HG03432 (cell line): ENCODE measurements around the gene SLC39A1.

Source experiments
- ATAC-seq: cut with Tn5 transposase; IDR thresholded peaks from one replicate; pipeline ENCODE4 v1.9.1; 2021; ENCODE audit warnings: mild to moderate bottlenecking, moderate library complexity; ENCODE audit not compliant: unreplicated experiment

Gene SLC39A1

DNA sequence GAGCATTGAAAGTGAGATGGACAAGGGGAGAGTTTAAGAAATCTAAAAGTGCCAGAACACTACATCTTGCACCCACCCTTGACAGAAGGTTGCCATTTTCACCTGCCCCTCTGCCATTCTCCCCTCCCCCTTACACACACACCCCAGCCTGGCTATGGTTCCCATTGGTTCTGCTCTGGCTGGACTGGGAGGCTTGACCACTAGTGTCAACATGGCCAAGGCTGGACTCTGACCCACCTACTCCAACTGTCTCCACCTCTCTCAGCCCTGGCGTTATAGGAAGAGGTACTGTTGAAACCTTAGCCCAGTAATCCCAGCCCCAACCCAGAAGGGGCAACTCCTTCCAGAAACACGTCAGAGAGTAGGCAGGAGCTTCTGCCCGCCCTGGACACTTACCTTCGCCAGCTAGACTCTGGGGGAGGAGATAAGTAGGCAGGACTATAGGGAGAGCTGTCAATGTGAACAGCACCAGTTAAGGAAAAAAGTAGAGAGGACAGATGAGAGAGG lies 9.4 kb downstream of the SLC39A1 start:
- ATAC-seq, result no peak

DNA sequence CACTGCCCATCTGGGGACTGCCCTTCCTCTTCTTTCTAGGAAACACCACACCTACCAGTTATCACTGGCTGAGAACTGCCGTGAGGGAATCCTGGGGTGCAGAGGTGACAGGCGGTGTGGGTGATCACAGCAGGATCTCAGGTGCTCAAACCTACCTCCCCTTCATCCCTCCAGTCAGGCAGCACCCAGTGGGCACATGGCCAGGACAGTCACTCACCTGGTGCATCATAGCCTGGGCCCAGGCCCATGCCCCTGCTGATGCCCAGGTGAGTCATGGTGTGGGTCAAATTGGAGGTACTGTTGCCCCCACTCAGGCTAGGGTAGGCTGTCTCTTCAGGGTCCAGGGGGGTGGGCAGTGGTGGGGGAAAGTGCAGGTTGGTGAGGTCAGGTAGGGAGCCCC lies 11.5 kb downstream of the SLC39A1 start:
- no peak for ATAC-seq

DNA sequence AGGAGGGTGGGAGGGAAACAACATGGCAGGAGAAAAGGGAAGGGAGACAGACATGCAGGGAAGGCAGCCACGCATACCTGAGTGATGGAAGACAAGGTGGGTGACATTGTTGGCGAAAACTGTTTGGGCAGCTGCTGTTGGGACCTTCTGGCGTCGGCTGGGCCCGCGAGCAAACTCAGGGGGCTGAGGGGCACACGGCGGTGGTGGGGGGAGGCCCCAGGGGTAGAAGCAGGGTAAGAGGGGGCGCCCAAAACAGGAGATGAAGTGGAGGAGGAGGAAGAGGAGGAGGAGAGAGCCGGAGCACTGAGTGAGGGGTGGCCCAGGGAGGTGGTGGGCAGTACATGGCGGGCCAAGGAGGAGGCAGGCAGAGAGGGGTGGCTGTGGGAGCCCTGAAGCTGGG lies 12.2 kb downstream of the SLC39A1 start:
- no peak for ATAC-seq

DNA sequence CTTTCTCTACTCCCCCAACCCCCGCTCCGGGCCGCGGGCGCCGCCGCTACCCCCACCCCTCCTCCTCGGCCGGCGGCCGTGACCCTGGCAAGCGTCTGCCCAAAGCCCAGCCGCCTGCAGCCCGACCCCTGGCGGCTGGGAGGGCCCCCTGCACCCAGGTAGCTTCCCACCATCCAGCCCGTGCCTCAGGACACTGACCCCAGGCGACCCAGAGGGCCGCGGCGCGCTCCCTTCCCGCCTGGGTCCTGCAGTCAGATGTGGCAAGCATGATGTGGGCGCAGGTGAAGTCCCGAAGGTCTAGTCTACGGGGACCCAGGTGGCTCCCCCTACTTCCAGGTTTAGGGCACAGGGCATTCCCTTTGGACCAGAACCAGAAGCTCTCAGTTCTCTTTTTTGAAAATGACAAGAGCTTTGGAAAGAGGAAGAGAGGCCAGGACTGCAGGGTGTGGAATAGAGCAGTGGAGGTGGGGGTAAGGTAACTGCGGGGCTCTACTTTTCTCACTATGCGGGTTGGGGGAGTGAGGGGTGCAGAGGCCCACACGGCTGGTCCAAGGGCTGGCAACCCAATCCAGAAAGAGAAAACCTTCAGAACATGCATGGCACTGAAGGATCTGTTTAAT lies 16.6 kb downstream of the SLC39A1 start, which contains the start of gene DENND4B:
Gene DENND4B (minus strand): TSS at position 97 of the 620 bp plus-strand sequence. CDS start 2,344 bp downstream, outside the sequence.
- peak; percentile 73 for ATAC-seq

DNA sequence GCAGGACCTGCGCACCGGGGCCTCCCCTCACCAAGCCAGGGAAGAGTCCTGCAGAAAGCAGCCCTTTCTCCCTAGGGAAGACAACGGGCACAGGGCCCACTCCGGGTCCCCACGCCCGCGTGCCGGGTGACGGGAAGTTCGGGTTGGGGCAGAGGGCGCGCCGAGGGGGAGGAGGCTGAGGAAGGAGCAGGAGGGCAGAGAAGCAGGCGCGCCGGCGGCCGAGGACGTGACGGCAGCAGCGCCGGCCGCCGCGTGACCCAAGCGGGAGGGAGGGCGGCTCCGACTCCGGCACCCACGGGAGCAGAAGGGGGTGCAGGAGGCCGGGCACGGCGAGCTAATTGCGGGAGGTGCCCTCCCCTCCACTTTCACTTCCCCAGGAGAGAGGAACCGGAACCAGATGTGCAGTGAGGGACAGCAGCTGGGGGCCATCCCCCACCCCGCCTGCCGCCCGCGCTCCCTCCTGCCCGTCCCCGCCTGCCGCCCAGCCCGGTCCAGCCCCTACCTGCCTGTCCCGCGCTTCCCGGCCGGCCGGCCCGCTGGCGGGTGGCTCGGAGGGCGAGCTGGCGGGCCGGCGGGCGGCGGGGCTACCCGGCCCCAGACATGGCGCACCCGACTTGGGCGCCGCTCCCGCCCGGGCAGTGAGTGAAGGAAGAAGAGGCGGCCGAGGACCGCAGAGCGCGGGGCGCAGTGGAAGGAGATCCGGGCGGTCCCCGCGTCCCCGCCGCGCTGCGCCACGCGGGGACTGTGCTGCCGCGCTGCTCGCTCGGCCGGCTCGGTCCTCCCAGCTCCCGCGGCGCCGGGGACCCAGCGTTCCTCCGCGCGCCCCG lies 17.3 kb downstream of the SLC39A1 start:
- peak; percentile 71 for ATAC-seq

DNA sequence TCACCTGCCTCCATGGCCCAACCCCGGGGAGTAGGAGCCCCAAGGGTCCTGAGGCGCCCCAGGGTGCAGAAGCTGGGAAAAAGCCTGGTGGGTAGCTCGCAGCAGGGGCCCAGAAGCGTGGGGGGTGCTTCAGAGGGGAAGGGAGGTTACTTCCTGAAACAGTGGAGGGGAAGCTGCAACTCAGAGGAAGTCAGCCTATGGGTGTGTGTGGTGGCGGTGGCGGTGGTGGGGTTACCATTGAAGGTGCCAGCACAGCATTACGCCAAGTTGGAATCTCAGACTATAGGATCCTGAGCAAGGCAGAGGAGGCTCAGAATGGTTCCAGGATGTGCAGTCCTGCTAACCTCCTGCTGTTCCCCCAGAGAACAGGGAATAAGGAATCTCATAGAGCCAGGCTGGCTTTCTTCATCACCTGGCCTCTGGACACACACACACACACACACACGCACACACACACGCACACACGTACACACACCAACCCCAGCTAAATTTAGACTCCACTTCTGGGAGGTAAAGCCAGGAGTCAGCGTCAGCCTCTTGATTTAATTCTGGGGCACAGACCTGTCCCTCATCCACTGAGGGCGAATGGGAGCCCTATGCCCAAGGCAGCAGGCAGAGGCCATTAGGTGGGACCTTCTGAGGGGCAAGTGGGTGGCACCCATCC lies 18.1 kb downstream of the SLC39A1 start:
- ATAC-seq, result peak; percentile 29

DNA sequence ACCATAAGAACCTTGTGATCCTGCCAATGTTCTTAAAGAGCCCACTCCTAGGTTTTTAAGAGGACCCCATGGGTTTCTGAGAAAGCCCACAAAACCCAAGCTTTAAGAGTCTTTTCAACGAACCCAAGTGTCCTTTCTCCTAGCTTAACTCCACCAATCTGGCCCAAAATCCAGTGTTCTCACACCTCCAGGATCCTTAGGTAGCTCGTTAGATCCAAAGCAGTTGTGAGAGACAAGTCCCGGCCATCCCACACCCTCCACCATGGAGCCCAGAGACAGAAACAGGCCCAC lies 18.6 kb downstream of the SLC39A1 start:
- no peak for ATAC-seq

DNA sequence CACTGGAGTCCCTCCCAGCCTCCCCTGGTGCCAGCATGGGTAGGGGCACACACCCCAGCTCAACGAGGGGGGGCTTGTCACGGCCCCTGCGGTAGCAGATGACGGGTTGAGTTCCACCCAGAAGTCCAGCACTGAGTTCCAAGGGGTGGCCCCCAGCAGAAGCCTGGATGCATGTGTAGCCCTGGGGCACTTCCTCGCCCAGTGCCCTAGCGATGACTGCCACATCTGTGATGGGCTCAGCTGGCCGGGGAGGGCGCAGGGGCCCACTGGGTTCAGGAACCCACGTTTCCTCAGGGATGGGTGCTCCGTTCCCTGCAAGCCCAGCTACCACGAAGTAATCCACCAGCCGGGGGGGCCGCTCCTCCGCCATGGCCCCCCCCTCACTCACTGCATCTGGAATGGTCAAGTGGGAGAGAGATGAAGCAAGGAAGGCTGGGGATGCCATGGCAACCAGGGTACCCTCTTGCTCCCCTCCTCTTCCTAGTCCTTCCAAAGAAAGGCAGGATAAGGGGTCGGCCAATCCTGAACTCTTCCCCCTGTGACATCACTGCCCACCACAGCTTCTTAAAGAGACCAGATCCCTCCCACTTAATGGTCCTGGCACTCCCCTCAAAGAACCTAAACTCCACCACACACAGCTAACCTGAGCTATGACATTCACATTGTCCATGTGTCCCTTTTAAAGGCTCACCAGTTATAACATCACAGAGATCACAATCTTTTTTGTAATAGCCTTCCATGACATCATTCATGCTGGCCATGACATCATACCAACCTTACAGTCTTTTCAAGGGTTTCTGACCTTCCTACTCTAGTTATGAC lies 19.1 kb downstream of the SLC39A1 start:
- ATAC-seq, result no peak

DNA sequence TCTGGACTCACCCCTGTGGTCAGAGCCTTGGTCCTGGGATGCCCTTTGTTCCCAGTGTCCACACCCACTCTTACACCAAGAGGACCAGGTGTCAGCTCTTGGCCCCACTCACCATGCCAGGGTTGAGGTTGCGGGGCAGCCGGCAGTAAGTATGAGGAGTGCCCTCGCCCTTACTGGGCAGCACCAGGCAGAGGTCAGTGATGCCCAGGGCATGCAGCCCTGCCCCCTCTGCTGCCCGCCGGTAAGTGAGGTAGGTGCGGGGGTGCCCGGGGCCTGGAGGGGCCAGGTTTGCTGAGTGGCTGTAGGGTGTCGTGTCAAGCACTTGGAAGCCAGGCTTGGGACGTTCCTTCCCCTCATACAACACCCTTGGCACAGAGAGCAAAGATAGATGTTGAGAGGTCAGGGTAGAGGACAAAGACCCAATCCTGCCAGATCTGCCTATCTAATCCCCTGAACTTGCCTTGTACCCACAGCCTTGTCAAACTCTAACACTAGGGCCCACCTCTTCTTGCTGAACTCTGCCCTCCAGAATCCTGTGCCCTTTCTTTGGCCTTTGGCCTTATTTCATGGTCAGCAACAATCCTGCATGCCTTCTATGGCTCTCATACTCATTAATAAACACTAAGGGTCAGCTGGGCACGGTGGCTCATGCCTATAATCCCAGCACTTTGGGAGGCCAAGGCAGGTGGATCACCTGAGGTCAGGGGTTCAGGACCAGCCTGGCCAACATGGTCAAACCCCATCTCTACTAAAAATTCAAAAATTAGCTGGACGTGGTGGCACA lies 20.4 kb downstream of the SLC39A1 start:
- no peak for ATAC-seq

DNA sequence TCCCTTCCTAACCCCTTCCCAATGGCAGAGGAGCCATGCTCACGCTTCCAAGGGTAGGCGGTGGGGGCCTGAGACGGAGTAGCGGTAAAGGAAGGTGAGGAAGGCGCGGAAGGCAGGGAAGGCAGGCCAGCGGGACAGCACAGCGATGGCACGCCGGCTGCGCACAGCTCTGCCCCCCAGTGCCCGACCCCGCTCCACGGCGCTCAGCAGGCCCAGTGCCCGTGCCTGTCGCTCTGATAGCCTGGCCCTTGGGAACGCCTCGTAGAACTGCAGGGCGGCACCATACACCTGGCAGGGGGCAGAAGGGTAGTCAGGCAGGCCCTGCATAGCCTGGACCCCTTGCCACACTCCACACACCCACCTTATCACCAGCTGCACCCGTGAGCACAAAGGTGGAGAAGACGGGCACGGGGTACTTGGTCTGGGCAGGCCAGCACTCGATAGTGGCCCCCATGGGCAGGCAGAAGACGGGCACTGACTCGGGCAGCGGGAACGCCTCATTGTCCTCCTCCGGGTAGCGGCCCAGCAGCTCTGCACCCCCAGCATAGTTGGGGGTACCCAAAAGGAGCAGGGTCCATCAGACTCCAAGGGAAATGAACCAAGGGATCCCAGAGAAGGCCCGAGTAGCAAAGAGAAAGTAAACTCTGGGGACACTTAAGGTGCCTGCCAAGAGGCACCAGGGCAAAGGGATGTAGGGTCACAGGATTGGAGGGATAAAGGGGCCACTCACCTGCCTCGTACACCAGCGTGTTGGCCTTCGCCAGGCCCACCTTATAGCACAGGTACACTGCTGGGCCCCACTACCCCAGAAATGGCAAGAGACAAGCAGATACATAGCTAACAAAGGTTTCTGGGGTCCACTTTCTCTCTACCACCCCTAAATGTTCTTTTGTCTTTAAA lies 21.3 kb downstream of the SLC39A1 start:
- ATAC-seq, result no peak

DNA sequence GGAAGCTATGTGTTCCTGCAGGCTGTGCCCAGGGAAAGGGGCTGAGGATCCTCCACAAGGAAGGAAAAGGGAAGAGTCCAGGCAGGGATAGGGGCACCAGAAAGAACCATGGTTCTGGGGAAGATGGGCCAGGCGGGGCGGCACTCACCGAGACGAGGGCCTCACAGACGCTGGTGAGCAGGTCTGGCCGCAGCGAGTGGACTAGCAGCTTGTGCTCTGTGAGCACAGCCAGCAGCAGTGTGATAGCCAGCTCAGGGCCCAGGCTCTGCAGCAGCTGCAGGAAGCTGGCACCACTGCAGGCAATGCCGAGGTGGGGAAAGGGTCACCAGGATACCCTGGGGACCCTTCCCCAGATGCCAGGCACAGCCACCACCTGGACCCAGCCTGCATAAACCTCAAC lies 22.6 kb downstream of the SLC39A1 start:
- ATAC-seq, result no peak

DNA sequence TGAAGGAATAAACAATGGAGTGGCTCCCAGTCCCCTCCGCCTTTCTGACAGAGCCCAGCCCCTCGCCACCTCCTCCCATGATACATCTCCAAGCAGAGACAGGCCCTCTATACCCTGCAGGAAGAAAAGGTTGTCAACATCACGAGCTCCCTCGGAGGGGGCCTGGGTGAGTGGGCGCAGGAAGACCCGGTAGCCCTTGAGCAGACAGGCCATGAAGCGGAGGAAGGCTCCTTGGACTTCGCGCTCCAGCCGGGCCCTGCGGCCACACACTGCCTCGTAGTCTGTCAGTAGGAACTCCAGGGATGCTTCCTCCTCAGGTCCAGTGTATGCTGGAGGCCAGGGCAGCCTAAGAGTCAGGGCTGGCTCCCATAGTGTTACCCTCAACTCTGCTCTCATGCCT lies 23.9 kb downstream of the SLC39A1 start:
- no peak for ATAC-seq

DNA sequence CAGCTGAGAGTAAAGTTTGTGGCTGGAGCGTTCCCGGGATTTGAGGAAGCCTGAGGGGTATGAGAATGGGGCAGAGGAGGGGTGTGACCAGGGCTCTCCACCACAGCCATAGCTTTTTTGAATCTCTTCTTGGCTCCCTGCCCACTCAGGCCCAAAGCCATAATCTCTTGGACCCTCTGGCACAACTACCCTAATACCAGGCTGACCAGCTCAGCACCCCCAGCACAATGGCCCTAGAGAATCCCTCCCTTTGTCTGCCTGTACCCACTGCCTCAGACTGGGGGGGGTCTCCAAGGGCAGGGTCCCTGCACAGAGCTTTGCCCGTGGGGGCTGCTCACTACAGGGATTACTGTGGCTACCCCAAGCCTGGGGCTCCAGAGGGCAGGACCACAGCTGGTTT lies 24.3 kb downstream of the SLC39A1 start:
- ATAC-seq, result no peak

DNA sequence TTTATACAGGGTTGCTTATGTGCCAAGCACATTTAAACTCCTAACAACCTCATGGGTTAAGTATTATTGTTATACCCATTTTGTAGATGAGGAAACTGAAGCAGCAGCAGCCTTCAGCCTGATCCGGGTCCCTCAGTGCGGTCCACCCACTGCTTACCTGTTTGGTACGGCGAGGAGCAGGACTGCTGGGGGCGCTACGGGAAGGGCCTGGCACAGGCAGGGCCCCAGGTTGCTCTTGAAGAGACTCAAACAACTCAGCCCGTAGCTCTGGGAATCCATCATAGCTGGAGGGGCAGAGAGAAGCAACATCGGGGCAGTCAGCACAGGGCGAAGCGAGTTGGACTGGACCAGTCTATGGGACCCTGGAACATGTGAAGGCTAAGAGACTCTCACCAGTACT lies 26.0 kb downstream of the SLC39A1 start:
- ATAC-seq, result no peak

DNA sequence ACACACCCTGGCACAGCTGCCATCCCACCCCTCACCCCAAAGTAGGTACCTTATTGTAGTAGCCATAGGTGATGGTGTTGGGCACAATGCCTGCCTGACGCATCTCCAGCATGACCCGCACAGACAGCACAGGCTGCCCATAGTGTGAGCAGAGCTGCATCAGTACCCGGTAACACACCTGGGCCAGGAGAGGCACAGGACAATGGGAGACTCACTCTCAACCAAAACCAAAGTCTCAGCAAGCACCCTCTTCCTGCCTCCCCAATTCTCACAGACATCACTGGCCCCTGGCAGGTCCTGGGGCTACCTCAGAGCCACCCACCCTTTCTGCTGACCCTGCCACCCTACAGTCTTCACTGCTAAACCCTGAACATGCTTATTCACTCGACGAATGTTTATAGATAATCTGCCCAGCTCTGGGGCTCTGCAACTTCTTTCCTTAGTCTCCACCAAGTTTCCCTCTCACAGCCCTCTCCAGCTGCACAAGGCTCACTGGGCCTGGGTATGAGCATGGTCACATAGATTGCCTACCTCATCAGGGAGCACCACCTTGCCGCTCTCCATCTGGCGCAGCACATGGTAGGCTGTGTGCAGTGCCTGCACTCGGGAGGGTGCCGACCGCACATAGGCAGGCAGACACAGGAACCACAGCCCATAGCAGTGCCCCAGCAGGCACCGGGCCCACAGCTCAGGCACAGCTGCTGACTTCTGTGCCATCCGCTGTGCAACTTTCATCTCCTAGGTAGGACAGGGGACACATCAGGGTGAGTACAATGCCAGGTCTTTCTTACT lies 27.1 kb downstream of the SLC39A1 start:
- ATAC-seq, result no peak

DNA sequence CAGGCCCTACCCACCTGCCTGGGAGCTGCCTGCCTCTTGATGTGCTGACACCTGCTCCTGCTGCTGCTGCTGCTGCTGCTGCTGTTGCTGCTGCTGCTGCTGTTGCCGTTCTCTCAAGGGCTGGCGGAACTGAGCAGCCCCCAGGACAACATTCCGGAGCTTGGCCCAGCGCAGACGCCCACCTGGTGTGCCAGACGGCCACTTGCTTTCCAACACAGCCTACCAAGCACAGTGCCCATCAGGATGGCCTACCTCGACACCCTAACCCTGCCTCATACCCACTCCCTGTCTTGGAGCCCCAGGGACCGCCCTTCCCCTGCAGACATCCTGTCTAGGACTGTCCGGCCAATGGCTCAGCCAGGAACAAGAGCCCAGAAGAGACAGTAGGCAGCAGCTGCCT lies 28.6 kb downstream of the SLC39A1 start:
- ATAC-seq, result no peak

DNA sequence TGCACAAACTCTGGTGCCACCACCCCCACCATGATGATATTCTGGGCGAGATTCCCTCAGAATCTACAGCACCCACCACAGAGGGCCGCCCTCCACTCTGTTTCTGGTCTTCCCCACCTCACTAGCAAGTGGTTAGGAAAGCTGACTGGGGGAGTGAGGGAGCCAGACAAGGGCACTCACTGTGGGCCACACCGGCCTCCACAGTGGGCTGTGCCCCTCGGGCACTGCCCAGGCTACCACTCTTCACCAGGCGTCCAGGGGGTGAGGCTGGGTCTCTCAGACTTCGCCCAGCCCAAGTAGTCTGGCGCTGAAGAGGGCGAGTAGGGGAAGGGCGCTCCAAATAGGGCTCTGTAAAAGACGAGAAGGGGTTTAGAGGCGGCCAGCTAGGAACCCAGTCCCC lies 29.4 kb downstream of the SLC39A1 start:
- no peak for ATAC-seq

DNA sequence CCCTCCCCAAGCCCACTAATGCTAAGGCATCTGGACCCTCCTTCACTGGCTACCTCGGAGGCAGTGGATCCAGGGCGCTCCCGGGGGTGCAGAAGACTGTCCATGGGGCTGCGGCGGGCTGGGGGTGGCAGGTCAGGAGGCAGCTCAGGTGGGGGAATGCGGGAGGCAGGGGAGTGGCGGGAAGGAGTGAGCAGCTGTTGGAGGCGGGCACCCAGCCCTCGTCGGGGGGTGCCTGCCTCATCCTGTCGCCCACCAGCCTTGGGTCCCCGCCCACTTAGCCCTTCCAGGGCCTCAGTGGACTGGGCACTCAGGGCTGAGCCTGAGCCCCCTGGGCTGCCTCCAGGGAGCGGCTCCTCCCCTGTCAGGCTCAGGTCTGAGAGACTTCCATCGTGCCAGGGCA lies 29.9 kb downstream of the SLC39A1 start:
- ATAC-seq, result no peak
